LNCAP (cell line): ENCODE results near the gene SYPL1.

Experiments
- TF ChIP-seq, protein P1 (sequence below): fragments of 450-650 bp; IDR thresholded peaks from 2 replicates; pipeline ENCODE4 v1.5.1; 2017; ENCODE audit warnings: mild to moderate bottlenecking

SYPL1 gene

DNA sequence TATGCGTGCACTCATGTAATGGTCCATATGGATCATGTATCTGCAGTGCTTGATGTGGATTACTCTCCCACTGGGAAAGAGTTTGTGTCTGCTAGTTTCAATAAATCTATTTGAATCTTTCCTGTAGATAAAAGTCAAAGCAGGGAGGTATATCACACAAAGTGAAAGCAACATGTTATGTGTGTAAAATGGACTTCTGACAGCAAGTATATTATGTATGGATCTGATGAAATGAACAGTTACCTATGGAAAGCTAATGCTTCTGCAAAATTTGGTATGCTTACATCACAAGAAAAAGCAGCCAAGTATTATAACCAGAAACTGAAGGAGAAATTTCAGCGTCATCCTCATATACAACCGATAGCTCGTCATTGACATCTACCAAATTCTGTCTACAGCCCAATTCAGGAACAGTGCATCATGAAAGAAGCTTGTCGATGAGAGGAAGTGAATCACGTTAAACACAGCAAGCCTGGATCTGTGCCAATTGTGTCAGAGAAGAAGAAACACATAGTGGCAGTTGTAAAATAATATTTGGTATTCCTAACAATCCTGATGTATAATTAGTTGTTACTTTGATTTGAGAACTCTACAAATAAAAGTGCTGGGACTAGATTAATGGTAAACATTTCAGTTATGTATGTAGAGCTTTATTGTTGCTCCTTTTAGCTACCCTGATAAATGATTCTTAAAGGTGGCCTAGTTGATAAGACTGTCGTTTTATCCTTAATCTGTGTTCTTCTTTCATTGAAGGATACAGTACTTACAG, 14.2 kb upstream of the SYPL1 start:
- TF ChIP-seq, protein P1, sequence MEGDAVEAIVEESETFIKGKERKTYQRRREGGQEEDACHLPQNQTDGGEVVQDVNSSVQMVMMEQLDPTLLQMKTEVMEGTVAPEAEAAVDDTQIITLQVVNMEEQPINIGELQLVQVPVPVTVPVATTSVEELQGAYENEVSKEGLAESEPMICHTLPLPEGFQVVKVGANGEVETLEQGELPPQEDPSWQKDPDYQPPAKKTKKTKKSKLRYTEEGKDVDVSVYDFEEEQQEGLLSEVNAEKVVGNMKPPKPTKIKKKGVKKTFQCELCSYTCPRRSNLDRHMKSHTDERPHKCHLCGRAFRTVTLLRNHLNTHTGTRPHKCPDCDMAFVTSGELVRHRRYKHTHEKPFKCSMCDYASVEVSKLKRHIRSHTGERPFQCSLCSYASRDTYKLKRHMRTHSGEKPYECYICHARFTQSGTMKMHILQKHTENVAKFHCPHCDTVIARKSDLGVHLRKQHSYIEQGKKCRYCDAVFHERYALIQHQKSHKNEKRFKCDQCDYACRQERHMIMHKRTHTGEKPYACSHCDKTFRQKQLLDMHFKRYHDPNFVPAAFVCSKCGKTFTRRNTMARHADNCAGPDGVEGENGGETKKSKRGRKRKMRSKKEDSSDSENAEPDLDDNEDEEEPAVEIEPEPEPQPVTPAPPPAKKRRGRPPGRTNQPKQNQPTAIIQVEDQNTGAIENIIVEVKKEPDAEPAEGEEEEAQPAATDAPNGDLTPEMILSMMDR, result no peak

DNA sequence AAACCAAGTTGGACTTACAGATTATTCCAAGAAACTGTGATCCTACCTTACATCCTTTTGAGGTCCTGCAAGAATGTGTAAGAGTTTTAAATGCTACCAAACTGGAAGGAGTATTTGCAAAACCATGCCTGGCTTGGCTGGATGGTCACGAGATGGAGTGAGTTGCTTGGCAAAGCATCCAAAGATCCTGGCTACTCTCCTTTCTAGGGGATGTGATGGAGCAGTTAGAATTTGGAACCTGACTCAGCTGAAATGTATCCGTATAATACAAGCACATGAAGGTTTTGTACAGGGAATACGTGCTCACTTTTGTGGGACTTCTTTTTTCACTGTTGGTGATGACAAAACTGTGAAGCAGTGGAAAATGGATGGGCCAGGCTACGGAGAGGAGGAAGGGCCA, 13.3 kb upstream of the SYPL1 start:
- TF ChIP-seq, protein P1, result no peak

DNA sequence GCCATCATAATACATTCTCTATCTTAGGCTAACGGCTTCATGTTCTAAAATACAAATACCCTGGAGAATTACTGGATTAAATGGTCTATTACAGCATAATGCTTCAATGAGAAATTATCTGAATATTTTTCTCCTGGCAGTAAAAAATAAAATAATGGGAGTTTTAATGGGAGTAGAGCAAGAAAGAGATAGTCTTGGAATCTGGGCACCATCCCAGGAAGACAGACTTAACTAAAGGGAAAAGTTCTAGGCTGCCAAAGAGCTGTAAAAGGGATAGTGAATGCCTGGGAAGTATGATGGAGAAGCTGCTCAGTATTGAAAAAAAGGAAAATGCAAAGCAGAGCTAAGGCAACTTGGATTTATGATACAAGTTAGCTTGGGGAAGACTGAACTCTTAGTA, 12.1 kb upstream of the SYPL1 start:
- TF ChIP-seq, protein P1, result no peak

DNA sequence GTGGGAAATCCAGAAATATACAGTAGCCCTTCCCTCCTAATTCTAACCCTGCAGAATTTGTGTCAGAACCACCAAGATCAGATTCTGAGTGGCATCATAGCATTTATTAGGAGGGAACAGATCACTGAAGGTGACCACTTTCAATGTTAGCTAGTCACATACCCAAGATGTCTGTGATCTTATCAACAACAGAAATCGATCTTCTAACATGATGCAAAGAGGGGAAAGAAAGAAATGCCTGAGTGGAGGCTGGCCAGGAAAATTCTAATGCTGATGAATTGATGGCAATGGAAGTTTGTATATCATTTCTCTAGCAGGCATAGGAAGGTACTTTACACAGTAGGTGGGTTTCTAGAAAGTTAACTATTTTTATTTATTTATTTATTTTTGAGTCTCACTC, 10.6 kb upstream of the SYPL1 start:
- TF ChIP-seq, protein P1, result no peak

DNA sequence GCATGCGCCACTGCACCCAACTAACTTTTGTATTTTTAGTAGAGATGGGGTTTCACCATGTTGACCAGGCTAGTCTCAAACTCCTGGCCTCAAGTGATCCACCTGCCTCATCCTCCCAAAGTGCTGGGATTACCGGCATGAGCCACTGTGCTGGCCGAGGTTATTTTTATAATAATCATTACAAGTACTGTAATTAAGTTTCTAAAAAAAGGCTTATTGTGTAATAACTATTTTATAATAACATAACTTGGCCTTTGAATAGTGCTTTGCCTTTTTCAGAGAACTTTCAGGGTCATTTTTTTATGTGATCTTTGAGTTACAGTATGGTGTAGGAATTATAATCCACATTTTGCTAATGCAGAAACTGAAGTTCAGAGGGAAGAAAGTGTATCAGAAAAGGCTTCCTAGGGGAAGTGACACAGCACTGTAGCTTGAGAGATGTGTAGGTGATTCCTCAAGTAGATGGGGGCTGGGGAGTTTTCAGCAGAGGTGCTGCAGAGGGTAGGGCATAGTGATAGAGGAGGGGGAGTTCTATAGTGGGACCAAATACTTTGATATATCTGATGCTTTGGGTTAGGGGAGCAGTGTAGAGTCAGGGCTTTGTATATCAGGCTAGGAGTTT, 9.2 kb upstream of the SYPL1 start:
- TF ChIP-seq, protein P1, result no peak

DNA sequence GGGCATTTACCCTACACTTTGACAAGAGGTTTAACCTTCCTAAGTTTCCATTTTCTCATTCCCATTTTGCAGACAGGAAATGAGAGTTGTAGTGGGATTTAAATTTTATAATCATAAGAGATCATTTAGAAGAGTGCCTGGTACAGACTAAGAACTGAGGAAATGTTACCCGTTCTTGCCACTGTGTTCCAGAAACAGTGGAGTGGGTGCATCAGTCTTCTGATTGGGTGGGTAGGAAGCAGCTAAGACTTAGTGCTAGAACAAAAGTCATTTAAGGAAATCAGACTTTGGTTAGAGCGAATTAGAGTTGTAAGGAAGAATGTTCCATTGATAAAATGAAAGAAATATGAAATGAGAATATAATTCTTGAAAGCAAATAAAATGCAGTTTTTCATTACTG, 8.4 kb upstream of the SYPL1 start:
- TF ChIP-seq, protein P1, result no peak

DNA sequence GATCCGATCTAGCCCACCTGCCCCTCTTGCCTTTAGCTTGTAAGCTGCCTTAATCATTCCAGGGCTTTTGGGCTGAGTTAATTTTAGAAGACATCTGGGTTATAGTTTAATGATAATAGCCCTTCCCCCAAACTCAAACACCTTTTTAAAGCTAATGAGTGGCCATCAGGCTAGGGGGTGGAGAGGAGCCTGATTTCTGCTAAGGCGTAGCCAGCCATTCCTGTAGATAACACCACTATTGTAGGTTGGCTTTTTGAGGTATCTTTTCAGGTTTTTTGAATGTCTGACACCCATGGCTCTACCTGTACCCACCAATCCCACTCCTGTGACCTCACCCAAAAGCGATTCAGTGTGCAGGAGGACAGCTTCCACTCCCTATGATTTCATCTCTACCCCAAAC, 7.6 kb upstream of the SYPL1 start:
- TF ChIP-seq, protein P1, result no peak
